ENCODE data around the gene MAPK1.

MAPK1 gene

DNA sequence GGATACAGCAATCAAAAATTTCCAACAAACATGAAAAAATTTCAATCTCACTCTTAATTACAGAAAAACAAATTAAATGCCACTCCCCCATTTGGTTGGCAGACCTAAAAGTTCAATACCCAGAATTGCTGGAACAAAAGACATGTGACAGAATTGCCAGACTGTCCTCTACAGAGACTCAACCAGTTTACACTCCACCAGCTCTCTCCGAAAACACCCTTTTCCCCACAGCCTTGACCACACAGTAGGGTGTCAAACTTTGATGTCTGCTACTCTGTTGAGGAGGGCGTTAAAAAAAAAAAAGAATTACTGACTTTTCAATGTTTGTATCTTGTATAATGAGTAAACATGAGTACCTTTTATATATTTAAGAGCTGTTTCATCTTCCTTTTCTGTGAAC, 87.2 kb downstream of the MAPK1 start:
- DNase-seq = no peak

DNA sequence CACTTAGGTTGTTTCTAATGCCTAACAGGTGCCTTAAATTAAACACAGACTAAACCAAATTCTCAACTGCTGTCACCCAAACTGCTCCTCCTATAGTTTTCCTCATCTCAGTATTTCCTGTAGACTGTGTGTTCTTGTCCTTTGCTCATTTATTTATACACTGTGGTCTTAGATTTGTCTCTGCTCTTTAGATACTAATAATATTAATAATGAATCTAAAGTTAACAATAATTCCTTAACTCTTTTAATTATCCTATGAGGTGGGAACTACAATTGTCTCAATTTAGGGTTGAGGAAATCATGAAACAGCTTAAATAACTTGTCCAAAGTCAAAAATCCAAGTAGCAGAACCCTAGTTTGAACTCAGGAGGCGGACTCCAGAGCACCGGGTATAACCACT, 88.0 kb downstream of the MAPK1 start:
- no peak for DNase-seq

DNA sequence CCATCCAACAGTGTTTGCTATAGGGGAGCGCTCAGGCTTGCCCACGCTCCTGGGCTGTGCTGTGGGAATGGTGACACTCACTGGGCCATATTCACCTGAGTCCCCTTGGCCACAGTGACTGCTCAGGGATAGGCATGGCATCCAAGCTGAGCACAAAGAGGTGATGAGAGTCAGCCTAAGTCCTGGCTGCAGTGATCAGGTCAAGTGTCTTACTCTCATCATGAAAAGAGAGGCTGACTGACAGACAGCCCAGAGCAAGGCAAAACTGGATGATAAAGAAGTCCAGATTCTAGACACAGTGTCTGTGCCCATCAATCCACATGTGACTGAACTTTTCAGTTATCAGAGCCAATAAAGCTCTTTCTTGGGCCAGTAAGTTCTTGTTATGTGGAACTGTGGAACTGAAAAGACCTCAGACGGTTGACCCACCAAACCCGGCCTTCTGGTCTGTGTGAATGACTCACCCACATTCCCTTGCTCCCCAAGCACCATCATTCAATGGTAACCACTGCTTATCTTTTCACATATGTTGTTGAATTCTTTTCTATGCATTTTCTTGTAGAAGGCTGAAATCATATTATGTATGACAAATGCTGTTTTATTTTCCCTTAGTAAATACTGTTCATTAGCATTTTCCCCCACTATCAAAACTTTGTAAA, 88.6 kb downstream of the MAPK1 start:
- DNase-seq = no peak

- DNase-seq = no peak
These were observed 95.8 kb downstream of the MAPK1 start for GRCh38 chr22:21771631-21771976.

GRCh38 chr22:21768435-21768834, 99.0 kb downstream of the MAPK1 start:
- DNase-seq = no peak

GRCh38 chr22:21766691-21767462, 100.6 kb downstream of the MAPK1 start:
- DNase-seq = no peak

- no peak for DNase-seq
These were observed 101.4 kb downstream of the MAPK1 start for GRCh38 chr22:21765909-21766529.

DNA sequence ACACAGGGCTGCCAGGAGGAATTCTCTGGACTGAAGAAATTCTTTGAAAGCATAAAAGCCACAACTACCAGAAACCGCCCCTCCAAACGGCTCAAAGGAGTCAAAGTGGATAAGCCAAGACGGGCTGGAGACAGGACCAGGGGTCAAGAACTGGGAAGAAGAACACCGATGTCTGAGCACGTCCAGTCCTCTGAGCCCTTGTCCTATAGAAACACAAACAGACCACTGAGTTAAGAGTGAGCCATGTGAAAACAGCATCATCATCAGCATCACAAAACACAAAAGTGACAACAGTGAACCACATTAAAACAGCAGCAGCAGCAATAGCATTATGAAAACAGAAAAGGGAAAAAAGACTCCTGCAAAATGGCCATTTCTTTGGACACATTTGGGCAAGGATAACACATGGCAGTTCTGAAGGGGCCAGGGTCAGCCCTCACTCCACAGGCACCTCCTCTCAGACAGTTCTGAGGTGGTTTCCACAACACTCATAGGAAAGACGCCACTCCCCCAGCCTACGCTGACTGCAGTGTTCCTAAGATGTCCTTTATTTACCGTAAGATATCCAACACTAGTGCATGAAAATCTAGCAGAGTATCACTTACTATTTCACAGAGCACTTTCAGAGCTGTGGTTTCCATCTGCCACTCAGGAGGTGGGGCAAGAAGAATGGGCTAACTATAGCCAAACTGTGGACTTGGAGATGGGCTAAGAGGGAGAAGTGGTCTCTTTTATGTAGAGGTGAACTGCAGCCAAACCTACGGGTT, 103.2 kb downstream of the MAPK1 start:
- DNase-seq = no peak

DNA sequence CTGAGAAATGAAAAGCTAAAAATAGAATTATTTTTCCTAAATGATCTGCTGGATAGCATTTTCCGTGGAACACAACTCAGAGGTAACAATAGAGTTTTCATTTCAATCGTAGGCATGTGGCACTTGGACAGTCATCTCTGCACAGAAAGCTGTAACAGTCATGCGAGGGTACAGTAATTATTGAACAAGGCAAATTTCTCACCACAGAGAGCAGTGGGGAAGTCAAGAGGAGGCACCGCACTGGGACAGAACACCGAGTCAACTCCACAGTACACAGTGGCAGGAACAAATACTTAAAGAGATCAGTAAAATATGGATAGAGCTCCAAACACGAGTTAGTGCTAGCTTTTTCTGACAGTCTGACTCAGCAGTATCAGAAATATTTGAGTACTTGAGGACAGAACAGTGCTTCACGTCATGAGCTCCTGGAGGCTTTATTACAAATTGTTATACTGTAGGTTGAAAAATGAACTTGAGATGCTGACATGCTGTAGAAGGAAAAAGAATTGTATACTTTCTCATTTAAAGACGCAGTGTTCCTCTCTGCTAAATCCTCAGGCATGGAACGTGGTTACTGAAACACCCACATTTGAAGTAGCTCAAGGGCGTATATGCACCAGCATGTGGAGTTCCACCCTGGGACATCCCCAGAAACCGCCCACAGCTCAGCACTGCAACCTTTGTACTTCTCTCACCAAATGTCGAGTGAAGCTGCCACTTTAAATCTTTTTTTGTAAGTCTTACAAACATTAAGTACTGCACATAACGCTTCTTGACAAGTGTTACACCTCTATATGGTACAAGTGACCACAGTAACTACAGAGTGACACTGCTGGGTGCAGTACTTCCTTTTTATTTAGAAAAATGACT, 104.5 kb downstream of the MAPK1 start:
- DNase-seq = no peak

DNA sequence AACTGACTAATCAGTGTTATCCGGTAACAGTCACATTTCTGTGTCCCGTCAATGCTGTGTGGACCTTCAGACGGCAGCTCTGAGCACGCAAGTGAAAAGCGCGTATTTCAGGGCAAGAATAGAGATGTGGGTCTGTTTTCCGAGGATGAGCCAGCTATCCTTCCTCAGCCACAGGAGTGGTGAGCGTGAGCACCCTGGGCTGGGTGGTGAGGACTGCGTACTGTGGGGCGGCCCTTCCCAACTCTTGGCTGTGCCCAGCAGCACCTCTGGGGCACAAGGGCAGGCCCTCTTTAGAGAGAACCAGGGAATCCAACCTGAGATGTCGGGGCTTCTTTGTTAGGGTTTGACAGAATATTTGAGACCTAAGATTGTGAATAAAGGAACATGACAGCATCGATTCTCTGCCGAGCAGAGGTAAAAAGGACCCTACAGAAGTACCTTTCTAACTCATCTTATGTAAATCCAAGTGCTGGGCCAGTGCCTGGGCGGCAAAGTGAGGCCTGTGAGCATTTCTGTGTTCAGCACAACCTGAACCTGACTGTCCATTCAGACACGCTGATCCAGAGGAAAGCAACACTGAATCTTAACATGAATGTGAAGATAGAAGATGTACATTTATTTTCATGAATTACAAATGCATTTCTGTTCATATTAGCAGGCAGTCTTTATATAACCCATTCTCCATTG, 105.3 kb downstream of the MAPK1 start:
- DNase-seq = no peak

GRCh38 chr22:21761086-21761485, 106.4 kb downstream of the MAPK1 start:
- no peak for DNase-seq

DNA sequence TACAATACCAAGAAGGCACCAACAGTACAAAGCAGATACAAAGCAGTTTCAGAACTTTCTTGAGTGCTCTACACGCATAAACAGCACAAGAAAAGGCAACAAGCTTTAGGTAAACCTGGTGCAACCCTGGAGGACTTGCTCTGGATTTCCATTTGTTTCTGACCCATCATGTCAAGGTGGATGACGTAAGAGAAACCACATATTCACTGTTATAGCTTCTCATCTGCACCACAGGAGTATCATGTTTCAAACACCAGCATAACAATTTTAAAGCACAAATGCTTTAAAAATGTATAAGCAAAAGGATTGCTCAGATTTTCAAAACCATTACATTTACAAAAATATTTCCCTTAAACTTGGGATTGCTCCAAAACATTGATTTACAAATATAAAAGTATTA, 106.8 kb downstream of the MAPK1 start:
- DNase-seq = no peak

DNA sequence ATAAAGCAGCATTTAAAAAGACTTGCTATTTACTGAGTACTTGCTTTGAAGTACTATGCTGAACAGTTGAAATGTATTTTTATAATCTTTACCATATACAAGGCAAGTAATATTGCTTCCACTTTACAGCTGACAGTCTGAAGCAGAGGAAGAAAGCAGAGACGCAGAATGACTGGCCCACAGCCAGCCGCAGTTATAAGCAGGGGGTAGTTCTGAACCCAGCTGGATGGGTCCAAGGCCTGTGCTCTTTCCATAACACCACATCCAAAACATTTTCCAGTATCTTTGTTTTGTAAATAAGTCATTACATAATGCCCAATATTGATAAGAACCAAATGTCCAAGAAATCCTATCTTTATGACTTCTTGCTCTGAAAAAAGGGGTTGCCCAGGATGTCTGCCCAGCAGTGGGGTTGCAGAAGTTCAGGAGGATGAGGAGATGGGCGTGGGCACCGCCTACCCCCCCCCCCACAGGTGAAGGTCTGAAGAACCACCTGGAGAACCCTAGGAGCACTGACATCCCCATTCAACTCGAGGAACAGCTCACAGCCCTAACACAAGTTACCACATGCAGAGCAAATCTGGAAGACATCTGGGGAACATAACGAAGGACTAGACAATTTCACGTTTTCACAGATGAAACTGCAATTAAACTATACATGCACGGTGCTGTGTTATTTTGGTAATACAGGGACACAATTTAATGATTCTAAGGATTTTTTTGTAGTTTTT, 107.6 kb downstream of the MAPK1 start:
- no peak for DNase-seq

- no peak for DNase-seq
These were observed 108.4 kb downstream of the MAPK1 start for GRCh38 chr22:21759093-21759492.

GRCh38 chr22:21758091-21758864, 109.2 kb downstream of the MAPK1 start:
- DNase-seq = no peak

- DNase-seq = no peak
These were observed 111.6 kb downstream of the MAPK1 start for GRCh38 chr22:21755851-21756284.

- no peak for DNase-seq
These were observed 112.9 kb downstream of the MAPK1 start for GRCh38 chr22:21754523-21754922.

DNA sequence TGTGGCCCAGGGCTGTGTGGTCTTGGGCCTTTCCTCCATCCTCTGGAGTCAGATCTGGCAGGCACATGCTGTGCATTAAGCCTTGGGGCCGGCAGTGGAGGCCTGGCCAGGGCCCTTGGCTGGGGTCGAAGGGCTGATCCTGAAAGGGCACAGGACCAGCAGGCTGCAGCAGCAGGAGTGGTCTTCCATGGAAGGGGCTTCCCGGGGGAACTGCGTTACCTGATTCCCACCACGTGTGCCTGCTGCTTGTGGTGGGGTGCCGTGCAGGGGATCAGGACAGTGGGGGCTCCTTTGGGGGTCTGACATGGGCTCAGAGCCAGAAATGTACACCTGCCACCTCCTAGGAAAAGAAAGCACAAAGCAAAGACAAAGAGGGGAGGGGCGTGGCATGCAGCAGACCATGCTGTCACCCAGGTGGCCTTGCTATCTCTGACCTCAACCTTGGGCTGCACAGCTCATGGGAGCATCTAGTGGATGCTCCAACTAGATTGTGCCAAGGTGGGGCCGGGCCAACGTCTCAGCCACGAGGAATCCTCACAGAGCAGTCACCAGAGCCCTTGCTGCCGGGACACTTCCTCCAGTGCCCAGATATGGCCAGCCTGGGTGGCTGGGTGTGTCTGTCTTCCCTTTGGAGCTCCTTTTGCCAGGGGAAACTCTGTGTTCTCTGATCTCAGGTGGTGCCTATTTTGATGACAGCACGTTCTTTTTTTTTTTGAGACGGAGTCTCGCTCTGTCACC, 113.9 kb downstream of the MAPK1 start:
- no peak for DNase-seq

DNA sequence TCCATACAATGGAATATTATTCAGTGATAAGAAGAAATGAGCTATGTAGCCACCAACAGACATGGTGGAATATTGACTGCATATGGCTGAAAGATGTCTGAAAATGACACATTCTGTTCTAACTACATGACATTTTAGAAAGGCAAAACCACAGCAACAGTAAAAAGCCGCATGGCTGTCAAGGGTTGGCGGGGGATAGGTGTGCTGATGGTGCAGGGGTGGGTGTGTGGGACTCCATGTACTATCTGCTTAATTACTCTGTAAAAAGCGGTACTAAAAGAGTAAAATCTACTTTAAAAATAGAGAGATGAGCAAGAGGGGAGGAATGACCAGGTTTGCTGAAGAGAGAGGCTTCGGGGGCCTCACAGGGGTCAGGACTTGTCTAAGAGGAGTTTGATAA, 115.2 kb downstream of the MAPK1 start:
- DNase-seq = no peak

DNA sequence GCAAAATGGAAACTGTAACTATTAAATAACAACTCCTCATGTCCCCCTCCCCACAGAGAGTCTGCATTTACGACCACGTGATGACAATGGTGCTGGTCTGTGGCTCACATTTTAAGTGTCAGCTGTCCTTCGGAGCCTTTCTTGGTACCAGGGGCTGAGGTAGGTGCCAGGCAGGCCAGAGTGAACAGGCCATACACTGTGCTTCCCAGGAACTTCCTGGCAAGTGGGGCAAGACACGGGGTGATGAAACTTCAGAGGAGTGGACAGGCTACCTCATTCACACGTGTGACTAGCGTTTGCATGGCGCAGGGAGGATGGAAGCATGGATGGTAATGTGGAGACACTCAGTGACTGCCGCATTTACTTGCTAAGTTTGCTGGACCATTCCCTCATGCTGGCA, 121.5 kb downstream of the MAPK1 start:
- no peak for DNase-seq
